ENCODE data around the gene HSPD1. TPM values are rescaled to one million over a fixed set of nuclear protein-coding genes. Genes with fewer than 3 reads are reported as not detected.

The HSPD1 gene
- total RNA-seq, 1 donor from 2014 or later = 165 TPM

- Mint-ChIP-seq H3K4me1 (ENCODE audit: unreplicated experiment) (no peaks in the 10 kb centered on the region), H3K27me3 (ENCODE audit: unreplicated experiment) (no peaks in the 10 kb centered on the region), H3K4me3 (ENCODE audit: unreplicated experiment) (no peak overlapping the region), H3K27ac (ENCODE audit: unreplicated experiment) (no peak overlapping the region), H3K36me3 (ENCODE audit: unreplicated experiment) (no peaks in the 10 kb centered on the region), H3K9me3 (ENCODE audit: unreplicated experiment) (no peaks in the 10 kb centered on the region)
- no peak for TF ChIP-seq CTCF (IDR thresholded peaks at IDR 0.05)
- no peak for DNase-seq (ENCODE audit: extremely low spot score, unreplicated experiment)
These were observed 52.8 kb downstream of the HSPD1 start for GRCh38 chr2:197446844-197447243.

GRCh38 chr2:197445746-197446145, 53.9 kb downstream of the HSPD1 start:
- Mint-ChIP-seq H3K4me1 (ENCODE audit: unreplicated experiment) (no peaks in the 10 kb centered on the region), H3K27ac (ENCODE audit: unreplicated experiment) (no peak overlapping the region), H3K27me3 (ENCODE audit: unreplicated experiment) (no peaks in the 10 kb centered on the region), H3K9me3 (ENCODE audit: unreplicated experiment) (no peaks in the 10 kb centered on the region), H3K4me3 (ENCODE audit: unreplicated experiment) (no peak overlapping the region), H3K36me3 (ENCODE audit: unreplicated experiment) (no peaks in the 10 kb centered on the region)
- TF ChIP-seq CTCF (IDR thresholded peaks at IDR 0.05) = no peak
- DNase-seq (ENCODE audit: extremely low spot score, unreplicated experiment) = no peak

GRCh38 chr2:197442857-197443256, 56.8 kb downstream of the HSPD1 start:
- no peaks in the 10 kb centered on the region for H3K36me3 Mint-ChIP-seq (ENCODE audit: unreplicated experiment)
- no peak for DNase-seq (ENCODE audit: extremely low spot score, unreplicated experiment)
- TF ChIP-seq CTCF (IDR thresholded peaks at IDR 0.05) = no peak
- no peaks in the 10 kb centered on the region for H3K27me3 Mint-ChIP-seq (ENCODE audit: unreplicated experiment)
- no peak overlapping the region for H3K4me3 Mint-ChIP-seq (ENCODE audit: unreplicated experiment)
- H3K4me1 Mint-ChIP-seq (ENCODE audit: unreplicated experiment) = no peaks in the 10 kb centered on the region
- H3K27ac Mint-ChIP-seq (ENCODE audit: unreplicated experiment) = no peak overlapping the region
- no peaks in the 10 kb centered on the region for H3K9me3 Mint-ChIP-seq (ENCODE audit: unreplicated experiment)

- Mint-ChIP-seq H3K36me3 (ENCODE audit: unreplicated experiment) (no peaks in the 10 kb centered on the region), H3K4me3 (ENCODE audit: unreplicated experiment) (no peak overlapping the region), H3K27me3 (ENCODE audit: unreplicated experiment) (no peaks in the 10 kb centered on the region), H3K9me3 (ENCODE audit: unreplicated experiment) (no peaks in the 10 kb centered on the region), H3K27ac (ENCODE audit: unreplicated experiment) (no peak overlapping the region), H3K4me1 (ENCODE audit: unreplicated experiment) (peaks cover 24% of the 10 kb centered on the region)
- TF ChIP-seq CTCF (IDR thresholded peaks at IDR 0.05) = no peak
- DNase-seq (ENCODE audit: extremely low spot score, unreplicated experiment) = no peak
These were observed 62.3 kb downstream of the HSPD1 start for GRCh38 chr2:197437380-197437779.

Other genes starting within 250 kb of the HSPD1 start
- gene ANKRD44, start 189.1 kb downstream of the HSPD1 start, total RNA-seq = 14.3 and 16.6 TPM in 2 replicates
- 281 and 282 TPM in 2 replicates for gene SF3B1, start 64.8 kb downstream of the HSPD1 start, total RNA-seq
- 23.5 and 24.3 TPM in 2 replicates for gene COQ10B, start 46.3 kb downstream of the HSPD1 start, total RNA-seq
- gene HSPE1, start 539 bp upstream of the HSPD1 start, total RNA-seq = 60.5 and 70.4 TPM in 2 replicates
- gene MOB4, start 16.2 kb upstream of the HSPD1 start, total RNA-seq = 23.1 and 23.7 TPM in 2 replicates
- 29.4 and 30.6 TPM in 2 replicates for gene RFTN2, start 175.7 kb upstream of the HSPD1 start, total RNA-seq
- 3.8 and 4.2 TPM in 2 replicates for gene MARS2, start 205.5 kb upstream of the HSPD1 start, total RNA-seq

All from osteocyte (in vitro differentiated cells).